ENCODE results near the gene AXIN1.
"Not testable (repeated sequence)": the region's sequence is repeated elsewhere in the genome, so short reads cannot be mapped to it uniquely, and the experiment has no call there.

DNA sequence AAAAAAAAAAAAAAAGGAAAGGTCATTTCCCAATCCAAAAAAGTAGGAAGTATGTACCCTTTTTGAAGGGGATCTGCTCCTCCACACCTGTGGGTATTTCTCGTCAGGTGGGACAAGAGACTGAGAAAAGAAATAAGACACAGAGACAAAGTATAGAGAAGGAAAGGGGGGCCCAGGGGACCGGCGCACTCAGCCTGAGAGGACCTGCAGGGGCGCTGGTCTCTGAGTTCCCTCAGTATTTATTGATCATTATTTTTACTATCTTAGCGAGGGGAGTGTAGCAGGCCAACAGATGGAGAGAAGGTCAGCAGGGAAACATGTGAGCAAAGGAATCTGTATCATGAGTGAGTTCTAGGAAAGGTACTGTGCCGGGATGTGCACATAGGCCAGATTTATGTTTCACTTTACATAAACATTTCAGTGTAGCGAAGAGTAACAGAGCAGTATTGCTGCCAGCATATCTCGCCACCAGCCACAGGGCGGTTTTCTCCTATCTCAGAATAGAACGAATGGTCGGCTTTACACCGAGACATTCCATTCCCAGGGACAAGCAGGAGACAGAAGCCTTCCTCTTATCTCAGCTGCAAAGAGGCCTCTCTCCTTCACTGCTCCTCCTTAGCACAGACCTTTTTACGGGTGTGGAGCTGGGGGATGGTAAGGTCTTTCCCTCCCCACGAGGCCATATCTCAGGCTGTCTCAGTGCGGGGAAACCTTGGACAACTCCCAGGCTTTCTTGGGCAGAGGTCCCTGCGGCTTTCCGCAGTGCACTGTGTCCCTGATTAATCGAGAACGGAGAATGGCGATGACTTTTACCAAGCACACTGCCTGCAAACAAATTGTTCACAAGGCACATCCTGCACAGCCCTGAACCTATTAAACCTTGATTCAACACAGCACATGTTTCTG, 35.5 kb upstream of the AXIN1 start:
- not testable (repeated sequence) for TF ChIP-seq CREB1 (CRISPR knock-in tag; IDR thresholded peaks at IDR 0.05); TEAD4 (CRISPR knock-in tag; IDR thresholded peaks at IDR 0.05); ZNF396 (CRISPR knock-in tag; IDR thresholded peaks at IDR 0.05; ENCODE audit: borderline replicate concordance)
- TF ChIP-seq, protein P1, sequence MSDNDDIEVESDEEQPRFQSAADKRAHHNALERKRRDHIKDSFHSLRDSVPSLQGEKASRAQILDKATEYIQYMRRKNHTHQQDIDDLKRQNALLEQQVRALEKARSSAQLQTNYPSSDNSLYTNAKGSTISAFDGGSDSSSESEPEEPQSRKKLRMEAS (CRISPR knock-in tag; IDR thresholded peaks at IDR 0.05): not testable (repeated sequence)
- TF ChIP-seq, protein P2, sequence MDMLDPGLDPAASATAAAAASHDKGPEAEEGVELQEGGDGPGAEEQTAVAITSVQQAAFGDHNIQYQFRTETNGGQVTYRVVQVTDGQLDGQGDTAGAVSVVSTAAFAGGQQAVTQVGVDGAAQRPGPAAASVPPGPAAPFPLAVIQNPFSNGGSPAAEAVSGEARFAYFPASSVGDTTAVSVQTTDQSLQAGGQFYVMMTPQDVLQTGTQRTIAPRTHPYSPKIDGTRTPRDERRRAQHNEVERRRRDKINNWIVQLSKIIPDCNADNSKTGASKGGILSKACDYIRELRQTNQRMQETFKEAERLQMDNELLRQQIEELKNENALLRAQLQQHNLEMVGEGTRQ (CRISPR knock-in tag; IDR thresholded peaks at IDR 0.05): not testable (repeated sequence)

All from WTC11 (cell line).